GM19238 (cell line): ENCODE results near the gene ZNF784.

Source experiments
- DNase-seq: peaks from one replicate; pipeline ENCODE4 v3.0.0; 2011; ENCODE audit warnings: low spot score; ENCODE audit not compliant: insufficient read length

ZNF784 gene

GRCh38 chr19:55624109-55625003 lies at the start of gene ZNF784:
TSS of gene ZNF784 (minus strand) at chr19:55624566. CDS start at chr19:55624561, 5 bp downstream.
- DNase-seq: peak; percentile 90

DNA sequence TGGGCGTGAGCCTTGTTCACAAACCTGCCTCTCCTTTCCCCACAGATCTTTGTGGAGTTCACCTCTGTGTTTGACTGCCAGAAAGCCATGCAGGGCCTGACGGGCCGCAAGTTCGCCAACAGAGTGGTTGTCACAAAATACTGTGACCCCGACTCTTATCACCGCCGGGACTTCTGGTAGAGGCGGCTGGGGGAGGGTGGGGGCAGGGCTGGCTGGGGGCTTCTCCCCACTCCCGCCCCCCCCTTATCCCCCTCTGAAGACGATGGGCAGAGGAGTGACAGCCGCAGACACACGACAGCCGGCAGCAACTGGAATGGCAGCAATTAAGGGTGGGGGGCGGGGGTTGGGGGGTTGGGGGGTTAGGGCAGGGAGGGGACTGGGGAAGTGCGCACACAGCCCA lies 49.5 kb upstream of the ZNF784 start:
- DNase-seq: no peak

DNA sequence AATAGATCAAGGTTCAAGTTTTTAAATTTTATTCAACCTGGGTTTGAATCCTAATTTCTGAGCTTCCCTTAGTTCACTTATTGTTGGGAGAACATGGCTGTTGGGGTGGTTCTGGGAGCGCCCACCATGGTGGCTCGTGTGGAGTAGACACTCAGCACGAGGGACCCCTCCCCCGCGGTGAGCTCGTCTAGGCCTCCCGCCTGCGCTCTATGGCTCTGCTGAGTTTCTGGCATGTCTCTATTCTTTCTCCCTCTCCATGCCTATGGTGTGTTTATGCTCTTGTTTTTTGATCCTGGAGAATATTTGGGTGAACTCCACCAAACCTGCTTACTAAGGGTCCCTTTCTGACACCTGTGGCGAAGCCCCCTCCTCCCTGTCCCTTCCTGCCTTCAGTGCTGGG lies 49.1 kb upstream of the ZNF784 start:
- no peak for DNase-seq

GRCh38 chr19:55672418-55672817 lies 48.1 kb upstream of the ZNF784 start:
- no peak for DNase-seq

- DNase-seq: no peak
Observed at GRCh38 chr19:55671054-55671378, 46.6 kb upstream of the ZNF784 start.

DNA sequence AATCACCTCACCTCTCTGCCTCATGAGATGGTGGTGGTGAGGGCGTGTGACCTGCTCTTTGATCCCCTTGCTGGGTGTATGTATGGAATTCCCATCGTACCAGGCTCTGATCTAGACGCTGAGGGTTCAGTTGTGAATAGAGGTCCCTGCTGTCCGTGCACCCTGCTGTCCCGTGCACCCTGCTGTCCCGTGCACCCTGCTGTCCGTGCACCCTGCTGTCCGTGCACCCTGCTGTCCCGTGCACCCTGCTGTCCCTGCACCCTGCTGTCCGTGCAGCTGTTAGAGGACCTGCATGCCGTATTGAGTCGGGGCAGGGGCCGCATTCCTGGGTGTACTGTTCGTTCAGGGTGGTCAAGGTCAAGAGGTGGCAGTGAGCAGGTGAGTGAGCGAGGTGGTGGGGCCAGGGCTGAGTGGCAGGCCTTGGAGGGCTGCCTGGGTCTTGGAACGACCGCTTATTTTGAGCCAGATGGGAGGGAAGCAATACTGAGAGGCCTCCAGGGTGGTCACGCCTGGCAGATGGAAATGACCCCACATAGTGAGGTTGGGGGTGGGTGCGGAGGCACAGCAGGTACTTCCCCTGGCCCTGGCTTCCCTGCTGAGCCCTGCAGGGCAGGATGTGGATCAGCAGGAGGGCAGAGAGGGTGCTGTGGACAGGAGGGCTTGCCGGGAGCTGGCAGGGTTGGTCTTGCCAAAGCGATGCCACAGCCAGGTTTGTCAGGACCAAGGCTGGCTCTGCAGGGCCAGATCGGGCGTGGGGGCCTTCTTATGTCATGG lies 46.1 kb upstream of the ZNF784 start:
- DNase-seq: no peak

DNA sequence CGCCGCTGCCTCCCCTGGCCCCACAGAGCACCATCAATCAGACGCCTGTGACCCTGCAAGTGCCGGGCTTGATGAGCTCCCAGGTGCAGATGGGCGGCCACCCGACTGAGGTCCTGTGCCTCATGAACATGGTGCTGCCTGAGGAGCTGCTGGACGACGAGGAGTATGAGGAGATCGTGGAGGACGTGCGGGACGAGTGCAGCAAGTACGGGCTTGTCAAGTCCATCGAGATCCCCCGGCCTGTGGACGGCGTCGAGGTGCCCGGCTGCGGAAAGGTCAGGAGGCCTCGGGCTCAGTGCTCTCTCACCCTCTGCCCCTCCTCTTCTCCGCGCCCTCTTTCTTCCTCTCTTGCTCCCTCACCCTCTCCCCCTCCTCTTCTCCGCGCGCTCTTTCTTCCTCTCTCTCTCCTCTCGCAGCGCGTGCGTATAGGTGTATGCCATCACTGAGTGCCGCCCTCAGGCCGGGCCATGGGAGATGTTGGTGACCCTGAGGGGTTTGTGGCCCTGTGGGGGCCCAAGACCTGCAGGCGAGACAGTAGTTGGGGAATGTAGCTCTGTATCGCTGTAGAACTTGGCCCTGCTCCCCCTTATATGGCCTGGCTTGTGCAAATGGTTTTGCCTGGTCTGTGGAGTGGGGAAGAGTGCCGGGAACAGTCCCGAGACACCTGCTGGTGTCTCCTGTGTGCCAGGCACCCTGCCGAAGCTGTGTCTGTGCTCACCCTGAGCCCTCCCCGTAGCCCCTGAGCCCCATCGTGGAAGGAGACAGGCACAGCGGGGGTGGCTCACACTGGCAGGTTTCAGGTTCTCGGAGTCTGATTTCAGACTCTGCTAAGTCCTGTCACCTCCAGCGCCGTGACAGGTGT lies 45.3 kb upstream of the ZNF784 start:
- no peak for DNase-seq

DNA sequence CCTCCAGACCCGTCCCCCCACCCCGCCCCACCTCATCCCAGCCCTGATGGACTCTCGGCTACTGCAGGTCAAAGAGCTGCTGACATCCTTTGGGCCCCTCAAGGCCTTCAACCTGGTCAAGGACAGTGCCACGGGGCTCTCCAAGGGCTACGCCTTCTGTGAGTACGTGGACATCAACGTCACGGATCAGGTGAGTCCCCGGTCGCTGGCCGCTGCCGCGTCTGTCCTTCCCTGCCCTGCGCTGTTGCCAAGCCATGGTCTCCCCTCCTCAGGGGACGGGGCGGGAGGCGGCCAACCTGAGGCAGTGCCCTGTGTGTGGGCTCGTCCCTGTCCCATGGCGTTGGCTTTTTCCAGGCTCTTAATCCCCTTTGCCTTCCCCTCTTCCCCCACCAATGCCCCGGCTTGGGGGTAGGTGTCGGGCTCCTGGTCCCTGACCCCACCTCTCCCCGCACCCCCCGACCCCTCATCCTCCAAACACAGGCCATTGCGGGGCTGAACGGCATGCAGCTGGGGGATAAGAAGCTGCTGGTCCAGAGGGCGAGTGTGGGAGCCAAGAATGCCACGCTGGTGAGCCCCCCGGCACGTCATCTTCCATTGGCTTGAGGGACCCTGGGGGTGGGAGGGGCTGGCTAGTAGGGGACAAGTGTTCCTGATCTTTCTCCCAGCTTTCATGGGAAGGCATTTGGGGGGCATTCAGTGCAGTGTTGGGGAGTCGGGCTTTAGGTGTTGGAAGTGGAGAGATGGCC lies 44.4 kb upstream of the ZNF784 start:
- no peak for DNase-seq

- no peak for DNase-seq
Observed at GRCh38 chr19:55667958-55668357, 43.6 kb upstream of the ZNF784 start.

DNA sequence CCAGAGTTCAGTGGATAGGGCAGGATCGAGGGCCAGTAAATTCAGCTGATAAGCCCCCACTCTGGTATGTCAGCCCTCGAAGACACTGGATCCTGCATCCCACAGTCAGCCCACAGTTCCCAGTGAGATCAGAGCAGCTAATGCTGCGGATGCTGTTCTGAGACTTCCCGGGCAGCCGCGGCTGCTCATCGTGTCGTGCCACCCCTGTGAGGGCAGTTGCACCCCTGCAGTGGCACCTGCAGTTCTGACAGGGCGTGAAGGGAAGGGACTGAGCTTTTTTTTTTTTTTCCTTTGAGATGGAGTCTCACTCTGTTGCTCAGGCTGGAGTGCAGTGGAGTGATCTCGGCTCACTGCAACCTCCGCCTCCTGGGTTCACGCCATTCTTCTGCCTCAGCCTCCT lies 43.1 kb upstream of the ZNF784 start:
- no peak for DNase-seq

DNA sequence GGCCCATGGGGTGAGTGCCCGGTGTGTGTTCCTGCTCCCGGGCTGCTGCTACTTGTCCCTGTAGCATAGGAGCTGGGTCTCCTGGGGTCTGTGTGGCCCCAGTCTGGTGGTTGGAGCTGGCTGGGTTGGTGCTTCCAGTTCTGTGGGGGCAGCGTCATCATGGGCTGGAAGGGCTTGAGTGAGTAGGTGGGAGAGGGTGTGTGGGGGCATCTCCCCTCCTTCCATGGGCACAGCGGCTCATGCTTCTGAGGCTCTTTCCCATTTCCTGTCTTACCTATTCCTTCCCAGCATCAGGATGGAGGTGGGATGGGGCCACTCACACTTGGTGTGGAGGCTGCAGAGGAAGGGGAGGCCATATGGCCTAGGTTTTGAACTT lies 42.6 kb upstream of the ZNF784 start:
- no peak for DNase-seq

- DNase-seq: no peak
Observed at GRCh38 chr19:55666343-55667005, 42.1 kb upstream of the ZNF784 start.

DNA sequence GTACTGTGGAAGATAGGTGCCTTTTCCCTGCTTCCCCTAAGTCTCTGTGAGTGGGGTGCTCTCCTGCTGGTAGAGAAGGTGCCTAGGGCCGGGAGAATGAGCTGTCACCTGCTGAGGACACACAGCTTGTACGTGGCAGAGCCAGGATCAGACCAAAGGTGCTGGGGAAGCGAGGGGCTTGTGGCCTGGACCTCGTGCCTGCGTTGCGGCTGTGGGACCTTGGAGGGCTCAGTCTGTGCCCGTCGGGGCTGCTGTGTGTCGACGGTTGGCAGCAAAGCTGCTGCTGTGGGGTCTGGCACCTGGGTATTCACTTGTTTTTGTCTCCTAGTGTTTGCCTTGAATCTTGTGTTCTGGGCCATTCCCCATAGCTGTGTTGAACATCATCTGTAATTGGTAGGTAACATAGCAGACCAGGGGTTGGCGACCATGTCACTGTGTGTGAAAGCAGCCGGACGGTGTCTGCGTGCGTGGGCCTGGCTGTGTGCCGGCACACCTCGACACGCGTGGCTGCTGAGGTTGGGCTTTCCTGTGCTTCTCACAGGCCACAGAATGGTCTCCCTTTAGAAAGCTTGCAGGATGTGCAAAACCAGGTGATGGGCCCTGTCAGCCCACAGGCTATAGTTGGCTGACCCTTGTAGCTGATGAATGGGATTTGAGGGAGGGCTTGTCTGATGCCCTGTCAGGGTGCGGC lies 39.6 kb upstream of the ZNF784 start:
- DNase-seq: no peak

DNA sequence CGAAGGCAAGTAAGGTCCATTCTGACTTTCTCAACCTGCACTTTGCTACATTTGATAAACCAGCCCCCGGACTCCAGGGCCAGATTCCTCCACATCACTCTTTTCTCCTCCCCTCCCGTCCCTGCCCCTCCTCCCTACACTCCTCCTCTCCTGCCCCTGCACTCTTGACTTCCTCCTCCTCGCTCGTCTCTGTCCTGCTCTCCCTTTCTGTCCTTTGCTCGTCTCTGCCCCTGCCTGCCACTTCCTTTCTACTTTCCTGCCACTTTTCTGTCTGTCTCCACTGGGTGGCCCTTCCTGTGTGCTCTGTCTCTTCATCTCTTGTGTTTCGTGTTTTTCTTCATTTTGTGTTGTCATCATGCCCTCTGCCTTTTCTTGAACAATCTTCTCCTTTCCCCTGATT lies 37.5 kb upstream of the ZNF784 start:
- DNase-seq: no peak

DNA sequence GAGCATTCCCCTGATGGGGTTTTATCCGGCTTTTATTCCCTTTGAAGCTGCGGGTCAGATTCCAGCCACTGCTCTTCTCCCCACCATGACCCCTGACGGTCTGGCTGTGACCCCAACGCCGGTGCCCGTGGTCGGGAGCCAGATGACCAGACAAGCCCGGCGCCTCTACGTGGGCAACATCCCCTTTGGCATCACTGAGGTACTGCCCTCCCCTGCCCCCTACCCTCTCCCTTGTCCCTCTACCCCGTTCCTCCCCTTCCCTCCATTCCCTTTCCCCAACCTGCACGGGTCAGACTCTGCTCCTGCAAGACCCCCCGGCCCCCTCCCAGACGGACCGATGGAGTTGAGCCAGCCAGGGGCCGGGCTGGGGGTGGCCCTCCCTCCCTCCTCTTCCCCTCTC lies 36.6 kb upstream of the ZNF784 start:
- DNase-seq: no peak

- no peak for DNase-seq
Observed at GRCh38 chr19:55660404-55660803, 36.0 kb upstream of the ZNF784 start.

DNA sequence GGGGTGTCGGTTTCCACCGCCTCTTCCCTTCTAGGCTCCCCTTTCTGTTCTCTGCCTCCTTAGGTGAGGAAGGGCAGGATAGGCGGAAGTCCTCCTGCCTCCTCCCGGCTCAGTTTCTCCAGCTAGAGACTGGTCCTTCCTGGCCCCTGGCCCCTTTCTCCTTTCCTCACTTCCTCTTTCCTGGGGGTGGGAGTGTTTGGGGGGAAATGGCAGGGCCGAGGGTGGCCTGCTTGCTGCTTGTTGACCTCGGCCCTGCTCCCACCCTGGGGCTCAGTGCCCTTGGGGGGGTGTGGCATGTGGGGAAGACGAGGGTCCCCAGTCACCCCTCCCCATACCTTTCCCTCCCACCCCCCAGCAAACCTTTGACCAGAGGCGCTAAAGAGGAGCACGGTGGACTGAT lies 35.5 kb upstream of the ZNF784 start:
- DNase-seq: no peak

- DNase-seq: no peak
Observed at GRCh38 chr19:55658846-55659459, 34.6 kb upstream of the ZNF784 start.

- DNase-seq: no peak
Observed at GRCh38 chr19:55656988-55657747, 32.8 kb upstream of the ZNF784 start.
